ENCODE measurements around the gene CACNA1D.

CACNA1D gene

DNA sequence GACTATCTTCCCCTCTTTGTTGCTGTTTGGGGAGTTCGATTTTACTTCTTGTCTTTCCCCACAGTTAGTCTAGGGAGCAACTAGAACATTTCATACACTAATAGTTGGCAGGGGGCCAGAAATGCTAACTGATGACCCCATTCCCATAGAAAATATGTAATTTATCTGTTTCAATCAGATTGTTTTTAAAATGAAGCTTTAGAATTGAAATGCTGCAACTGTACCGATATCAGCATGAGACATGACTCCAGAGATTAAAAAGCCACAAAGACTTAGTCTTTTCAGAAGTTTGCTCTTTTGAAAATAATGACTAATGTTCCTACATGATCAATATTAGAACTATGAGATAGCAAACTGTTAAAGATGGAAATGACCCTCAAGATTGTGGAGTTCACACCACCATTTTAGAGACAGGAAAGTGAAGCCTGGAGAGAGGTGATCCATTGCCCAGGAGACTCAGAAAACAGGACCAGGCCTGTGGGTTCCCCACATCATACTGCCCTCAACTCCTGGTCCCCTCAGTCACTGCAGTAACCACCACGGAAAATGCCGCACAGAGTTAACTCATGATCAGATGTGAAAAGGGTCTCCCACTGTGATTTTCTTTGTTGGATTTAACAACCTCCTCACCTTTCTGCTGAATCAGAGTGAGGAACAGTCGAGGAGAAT is 221.5 kb downstream of the CACNA1D start:
- DNase-seq (ENCODE audit: low spot score), result no peak

DNA sequence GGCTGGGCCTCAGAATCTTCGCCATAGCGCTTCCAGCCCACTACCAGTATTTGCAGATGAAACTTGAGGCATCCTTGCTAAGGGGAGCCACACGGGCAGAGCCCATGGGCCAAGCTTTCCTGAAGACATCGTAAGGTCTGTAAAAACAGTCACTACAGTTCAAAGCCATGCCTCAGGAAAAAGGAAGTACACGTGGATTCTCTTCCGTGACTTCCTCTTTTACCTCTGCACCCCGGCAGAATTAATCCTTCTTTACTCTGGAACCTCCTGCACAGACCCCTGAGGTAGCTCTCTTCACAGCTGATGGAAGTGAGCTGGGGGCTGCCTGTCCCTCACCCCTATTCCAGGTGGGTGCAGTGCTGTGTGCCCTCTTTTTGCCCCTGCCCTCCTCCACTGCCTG is 222.6 kb downstream of the CACNA1D start:
- DNase-seq (ENCODE audit: low spot score), result no peak

DNA sequence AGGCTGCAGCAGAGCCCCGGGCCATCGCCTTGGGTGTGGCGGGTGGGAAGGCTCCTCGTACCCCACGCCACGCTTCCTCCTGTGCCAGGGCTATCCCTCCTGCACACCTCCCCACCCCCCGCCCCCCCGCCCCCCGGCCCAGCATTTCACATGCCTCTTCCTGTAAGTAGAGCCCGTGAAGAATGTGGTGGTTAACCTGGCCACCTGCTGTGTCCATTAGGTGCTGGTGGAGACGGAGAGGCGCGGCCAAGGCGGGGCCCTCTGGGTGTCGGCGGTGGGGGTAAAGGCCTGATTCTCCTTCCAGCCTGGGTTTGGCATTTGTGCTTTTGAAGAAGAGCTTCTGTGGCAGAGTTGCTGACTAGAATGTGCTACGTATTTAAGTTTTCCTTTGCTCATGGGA is 224.1 kb downstream of the CACNA1D start:
- DNase-seq (ENCODE audit: low spot score), result no peak

DNA sequence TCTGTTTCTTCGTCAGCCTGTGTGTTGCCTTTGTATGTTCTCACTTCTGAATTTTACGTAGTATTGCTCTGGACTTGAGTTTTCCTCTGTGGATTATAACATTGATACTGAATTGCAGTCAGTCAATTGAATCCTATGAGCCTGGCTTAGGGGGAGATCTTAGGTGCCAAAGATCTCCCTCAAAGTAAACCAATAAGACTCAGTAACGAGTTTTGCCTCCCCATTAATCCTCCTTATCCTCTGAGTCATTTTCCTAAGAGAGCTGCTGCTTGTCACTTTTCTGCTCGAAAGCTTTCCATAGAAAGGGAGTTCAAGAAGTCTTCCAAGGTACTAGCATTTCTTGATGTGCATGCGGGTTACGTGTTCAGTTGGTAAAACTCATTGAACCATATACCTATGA is 225.4 kb downstream of the CACNA1D start:
- no peak for DNase-seq (ENCODE audit: low spot score)

DNA sequence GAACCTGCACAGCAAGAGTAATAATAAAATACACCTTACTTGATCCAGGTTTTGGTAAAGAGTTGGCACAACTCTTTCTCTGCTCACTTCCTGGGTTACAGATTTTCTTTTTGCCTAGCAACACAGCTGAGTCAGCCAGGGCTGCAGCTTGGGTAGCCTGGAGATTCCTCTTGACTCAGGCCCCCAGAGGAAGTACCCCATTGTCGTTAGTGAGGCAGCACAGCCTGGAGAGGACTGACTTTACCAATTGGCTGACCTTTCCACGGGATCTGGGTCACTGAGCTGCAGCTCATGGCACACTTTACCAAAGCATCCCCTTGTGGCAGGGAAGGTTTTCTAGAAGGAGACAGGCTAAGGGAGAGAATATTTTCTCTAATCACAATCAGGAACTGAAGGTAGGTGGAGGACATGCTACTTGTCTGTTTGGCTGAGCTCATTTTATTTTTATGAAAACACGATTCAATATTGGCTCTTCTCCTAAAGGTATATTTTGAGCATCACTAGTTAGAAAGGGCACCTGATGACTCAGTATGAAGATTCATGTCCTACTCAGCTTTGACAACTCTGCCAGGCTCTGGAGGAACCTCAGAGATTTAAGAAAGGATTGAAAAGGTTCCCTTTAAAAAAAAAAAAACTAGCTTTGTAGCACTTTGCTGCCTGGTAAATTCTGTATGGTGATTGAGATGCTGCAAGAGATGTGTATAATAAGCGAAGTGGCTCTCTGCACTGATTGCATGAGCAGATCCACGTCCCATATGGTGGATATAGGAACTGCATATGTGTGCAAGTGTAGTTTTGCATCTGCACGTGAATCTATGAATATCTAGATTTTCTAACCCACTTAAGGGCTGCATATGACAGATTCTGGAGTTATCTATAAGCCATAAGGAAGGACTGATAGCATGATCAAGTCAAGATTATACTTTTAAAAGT is 227.0 kb downstream of the CACNA1D start:
- no peak for DNase-seq (ENCODE audit: low spot score)

DNA sequence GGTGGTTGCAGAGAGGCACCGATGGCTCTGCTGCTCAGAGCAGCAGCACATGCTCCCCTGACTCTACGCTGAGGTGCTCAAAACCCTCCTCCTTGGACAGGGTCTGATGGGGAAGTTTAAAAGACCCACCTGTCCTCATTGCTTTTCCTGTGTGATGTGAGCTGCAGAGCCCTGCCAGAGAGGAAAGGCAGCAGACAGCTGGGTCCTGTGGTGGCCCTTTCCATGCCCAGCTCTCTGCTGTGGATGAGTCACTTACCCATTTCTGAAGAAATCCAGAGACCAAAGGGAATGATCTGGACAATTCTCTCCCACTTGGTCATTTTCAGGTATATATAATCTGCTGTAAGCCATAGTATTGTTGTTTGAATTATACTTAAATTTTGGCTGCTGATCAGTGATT is 230.2 kb downstream of the CACNA1D start:
- DNase-seq (ENCODE audit: low spot score), result no peak

DNA sequence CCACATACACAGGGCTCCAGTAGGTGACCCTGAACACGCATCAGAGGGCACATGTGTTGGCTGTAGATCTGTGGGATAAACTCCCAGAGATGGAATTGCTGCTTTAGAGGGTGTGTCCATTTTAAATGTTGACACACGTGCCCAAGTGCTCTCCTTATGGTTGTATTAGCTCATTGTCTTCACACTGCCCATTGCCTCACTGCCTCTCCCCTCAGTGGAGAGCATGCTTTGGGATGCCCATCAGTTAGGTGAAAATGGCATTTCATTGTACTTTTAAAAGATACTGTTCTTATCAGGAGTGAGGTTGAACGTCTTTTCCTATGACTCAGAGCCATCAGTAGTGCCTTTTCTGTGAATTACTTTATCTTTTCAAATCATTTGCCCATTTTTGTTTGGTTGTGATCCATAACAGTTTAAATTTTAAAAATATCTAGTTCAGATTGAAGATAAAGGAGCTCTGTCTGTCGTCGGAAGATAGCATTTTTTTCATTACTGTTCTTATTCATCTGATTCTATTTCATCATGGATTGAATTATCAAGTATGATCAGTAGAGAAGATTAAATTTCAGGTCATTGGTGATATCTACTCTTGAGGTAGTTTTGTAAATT is 231.1 kb downstream of the CACNA1D start:
- no peak for DNase-seq (ENCODE audit: low spot score)

DNA sequence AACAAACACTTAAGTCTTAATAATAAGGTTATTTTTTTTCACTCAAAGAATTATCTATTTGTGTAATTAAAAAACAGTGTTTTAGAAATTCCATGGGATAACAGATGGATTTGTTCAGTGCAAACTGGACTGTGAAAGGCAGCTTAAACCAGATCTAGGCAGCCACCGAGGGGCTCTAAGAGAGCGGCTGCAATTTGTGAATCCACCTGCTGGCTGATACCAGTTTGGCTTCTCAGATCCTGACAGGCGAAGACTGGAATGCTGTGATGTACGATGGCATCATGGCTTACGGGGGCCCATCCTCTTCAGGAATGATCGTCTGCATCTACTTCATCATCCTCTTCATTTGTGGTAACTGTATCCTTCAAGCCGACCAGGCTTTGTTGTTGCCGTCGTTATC is 232.2 kb downstream of the CACNA1D start:
- no peak for DNase-seq (ENCODE audit: low spot score)

DNA sequence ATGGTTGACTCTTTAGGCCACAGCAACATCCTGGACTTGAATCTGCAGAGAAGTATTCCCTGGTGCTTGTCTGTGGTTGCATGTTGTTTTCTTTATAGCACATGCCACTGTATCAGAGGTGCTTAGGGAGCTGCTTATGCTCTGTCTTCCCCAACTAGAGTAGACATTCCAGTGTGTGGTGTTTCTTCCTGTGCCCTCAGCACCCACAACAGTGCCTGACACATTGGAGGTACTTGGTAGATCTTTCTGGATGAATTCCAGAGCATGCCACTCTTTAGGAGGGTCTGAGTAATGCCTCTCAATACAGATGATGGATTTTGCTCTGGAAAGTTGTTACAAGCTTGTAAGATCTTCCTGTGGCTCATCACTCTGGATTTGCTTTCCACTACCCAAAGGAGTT is 234.2 kb downstream of the CACNA1D start:
- DNase-seq (ENCODE audit: low spot score), result no peak

DNA sequence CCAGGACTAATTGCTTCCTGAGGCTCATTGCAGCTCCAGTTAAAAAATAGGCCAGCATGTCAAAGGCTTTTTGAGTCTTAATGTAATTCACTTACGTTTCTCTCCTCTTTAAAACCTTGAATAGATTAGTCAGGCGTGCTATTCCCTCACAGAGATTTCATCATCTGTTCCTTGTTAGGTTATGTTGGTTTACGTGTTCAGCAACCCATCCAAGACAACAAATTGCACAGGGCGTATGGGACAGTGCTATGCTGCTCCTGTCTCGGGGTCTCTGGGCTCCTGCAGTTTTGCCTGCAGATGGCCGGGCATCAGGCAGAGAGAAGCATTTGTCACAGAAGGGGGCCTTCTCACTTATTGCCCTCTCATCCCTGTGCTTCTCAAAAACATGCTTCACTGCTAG is 234.7 kb downstream of the CACNA1D start:
- DNase-seq (ENCODE audit: low spot score), result no peak

DNA sequence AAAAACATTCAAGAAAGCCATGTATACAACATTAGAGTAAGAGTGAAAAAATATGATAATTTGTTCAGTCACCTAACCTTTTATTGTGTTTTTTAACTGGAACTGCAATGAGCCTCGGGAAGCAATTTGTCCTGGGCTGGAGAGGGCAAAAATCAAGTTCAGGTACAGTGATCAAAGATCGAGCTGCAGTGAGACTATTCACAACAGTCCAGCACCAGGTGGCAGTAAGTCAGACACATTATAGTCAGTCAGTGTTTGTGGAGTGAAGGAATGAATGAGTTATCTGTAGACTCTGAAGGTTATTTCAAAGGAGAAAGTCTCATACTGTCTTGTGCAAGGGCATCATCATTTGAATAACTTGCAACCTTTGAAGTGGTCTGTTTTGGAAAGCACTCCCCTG is 235.2 kb downstream of the CACNA1D start:
- no peak for DNase-seq (ENCODE audit: low spot score)

DNA sequence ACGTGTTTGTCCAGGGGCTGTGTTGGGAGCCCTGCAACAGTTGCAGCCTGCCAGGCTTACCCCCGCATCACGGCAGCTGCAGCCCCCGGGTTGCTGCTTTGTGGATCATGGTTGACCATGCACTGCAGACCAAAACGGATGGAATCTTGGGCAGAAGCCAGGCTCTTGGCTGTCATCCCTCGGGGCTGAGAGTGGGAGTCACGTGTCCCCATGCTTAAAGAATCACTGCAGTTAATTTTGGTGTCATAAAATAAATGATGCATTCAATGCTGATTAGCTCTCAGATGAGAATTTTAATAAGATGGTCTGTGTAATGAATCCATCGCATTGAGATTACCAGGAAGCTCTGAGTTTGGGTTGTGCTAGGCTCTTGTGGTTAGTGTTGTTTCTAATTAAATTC is 236.2 kb downstream of the CACNA1D start:
- no peak for DNase-seq (ENCODE audit: low spot score)

DNA sequence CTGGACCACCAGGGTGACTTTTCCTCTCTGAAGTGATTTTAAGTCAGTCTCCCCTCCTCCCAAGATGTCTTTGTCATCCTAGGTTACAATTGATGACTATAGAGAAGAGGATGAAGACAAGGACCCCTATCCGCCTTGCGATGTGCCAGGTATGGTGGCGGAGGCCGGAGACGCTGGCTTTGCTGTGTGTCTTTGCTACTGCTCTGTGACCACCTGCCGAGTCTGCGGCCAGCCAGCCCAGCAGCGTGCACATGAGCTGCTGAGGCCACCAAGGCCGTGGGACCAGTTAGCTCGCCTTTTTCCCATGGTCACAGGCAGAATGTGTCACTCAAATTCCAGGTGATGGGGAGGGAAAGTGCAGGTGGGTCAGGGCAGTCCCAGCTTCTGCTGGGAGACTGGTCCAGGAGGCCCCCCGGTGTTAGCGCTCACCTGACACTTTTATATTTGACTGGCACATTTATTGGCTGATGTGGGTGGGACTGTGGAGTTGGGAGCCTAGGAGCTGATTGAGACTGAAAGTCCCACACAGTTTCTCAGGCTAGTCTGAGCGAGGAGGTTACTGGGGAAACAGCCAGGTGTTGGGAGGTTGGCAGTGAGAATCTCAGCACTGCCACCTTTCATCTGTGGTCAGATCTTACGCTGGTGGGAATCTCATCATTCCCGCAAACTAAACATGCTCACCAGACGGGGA is 237.7 kb downstream of the CACNA1D start:
- no peak for DNase-seq (ENCODE audit: low spot score)

DNA sequence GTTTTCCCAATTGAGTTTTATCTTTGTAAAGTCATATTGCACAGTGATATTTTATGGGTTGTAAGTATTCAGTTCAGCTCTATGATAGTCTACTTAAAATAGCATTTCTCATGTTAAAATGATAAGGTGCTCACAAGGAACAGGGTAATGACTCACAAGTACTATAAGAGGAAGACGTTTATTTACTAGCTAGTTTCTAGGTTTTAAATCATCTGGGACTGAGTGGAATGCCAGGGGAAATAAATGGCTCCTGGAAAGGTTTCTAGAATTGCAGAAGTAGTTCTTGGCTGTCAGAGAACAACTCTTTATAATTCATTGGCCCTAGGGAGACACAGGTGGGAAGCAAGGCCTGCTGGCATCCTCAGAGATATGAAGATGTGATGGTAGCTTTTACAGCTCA is 239.0 kb downstream of the CACNA1D start:
- DNase-seq (ENCODE audit: low spot score), result no peak

DNA sequence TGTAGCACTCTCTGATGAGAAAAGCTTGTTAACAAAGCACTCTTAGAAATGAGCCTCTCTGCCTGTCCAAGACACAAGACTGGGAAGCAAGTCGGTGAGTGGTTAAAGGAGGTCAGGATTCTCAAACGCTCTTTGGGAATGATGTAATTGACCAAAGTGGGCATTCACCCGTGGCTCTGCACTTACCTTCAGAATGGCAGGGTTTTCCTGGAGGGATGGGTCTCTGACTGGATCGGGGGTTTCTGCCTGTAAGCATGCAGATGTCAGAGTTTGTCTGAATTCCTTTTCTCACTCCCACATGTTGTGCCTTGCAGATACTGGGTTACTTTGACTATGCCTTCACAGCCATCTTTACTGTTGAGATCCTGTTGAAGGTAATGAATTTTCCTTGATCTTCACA is 245.6 kb downstream of the CACNA1D start:
- no peak for DNase-seq (ENCODE audit: low spot score)

DNA sequence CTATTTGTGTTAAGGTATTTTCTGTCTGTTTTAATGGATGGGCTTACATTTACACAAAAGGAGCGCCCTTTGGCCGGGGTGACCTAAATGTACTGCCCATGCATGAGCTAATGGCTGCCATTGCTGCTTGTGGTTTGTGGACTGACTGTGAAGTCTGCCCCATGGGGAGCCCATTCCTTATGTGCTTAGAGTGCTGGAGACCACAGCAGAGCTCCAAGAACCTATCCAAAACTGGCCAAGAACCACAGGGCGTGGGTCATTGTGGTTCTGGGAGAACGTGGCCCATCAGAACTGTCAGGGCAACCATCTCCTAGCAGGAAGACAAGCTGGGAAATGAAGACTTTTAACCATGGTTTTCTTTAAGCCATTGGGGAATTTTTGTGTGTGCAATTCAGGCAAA is 246.5 kb downstream of the CACNA1D start:
- no peak for DNase-seq (ENCODE audit: low spot score)

DNA sequence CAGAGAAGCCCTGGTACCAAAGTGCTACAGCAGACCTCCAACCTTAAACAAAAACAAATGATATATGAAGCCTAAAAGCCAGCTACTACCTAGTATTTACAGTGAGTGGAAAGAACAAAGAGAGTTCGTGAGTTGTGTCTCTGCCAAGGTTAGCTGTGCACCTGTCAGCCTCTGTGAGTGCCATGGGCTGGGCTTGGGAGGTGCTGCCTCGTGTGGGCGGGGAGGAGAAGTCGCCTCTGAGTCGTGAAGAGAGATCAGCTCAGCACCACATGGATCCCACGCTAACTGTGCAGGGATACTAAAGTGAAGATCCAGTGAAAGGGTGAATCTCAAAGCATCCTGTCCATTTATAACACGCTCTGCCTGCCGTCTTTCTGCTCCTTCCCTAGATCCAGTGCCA is 249.9 kb downstream of the CACNA1D start:
- no peak for DNase-seq (ENCODE audit: low spot score)

DNA sequence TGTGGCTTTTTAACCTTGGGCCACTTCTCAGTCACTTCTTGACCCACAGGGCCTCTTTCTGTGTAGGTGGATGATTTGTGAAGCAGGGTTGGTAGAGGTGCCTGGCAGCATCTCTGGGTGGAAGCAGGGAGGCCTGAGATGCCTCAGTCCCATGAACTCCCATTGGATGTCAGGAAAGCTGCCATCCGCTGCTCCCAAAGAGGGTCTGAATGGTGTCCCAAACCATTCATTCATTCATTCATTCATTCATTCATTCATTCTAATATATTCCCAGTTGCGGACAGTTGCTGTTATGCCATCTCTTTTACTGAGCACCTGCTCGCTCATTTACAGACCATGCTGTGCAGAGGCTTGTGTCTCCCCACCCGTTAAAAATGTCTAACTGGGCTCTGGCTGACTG is 253.1 kb downstream of the CACNA1D start:
- no peak for DNase-seq (ENCODE audit: low spot score)

DNA sequence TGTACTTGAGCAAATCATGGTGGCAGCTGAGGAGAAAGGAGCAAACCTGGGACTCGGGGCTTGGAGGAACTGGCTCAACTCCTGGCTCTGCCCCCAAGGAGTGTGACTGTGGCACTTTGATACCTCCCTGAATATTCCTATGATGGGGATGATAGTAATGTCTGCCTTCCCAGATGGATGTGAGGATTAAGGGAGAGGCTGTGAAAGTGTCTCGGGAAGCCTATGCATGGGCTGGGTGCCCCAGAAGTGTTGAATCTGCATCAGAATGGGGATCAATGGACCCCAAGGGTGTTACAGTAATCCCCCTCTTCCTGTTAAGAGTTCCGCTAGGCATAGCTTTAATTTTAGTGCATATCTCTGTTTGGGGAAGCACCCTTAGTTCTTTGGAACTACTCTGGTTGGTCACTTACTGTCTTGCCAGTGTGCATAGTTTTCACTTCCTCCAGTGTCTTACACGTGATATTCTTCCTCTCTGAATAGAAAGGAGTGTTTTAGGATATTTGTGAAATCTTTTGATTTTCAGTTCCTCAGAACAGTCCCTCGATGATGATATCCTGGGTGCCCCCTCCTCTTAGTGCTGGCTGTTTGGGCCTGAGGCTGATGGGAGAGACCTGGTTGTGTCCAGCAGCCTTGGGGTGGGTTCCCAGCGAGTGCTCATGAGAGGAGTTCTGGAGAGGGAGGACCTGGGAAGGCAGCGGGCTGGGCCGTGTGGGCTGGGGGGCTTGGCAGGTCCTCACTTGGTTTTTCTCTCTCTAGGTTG is 254.3 kb downstream of the CACNA1D start:
- DNase-seq (ENCODE audit: low spot score), result no peak

DNA sequence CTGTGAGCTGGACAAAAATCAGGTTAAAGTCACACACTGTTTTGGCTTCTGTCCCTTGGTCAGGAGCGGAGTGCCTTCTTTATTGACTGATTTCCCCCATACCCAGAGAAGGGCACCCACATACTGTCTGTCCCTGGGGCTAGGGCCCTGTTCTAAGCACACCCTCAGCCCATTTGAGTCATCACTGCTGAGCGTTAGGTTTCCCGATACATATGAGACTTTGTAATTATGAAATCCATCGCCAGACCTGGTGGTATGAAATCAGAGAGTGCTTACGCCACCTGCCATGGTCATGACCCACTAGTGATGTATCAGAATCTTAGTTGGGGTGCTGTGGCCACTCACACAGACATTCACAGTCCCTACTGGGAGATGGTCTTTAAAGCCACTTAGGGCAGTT is 255.0 kb downstream of the CACNA1D start:
- DNase-seq (ENCODE audit: low spot score), result no peak

DNA sequence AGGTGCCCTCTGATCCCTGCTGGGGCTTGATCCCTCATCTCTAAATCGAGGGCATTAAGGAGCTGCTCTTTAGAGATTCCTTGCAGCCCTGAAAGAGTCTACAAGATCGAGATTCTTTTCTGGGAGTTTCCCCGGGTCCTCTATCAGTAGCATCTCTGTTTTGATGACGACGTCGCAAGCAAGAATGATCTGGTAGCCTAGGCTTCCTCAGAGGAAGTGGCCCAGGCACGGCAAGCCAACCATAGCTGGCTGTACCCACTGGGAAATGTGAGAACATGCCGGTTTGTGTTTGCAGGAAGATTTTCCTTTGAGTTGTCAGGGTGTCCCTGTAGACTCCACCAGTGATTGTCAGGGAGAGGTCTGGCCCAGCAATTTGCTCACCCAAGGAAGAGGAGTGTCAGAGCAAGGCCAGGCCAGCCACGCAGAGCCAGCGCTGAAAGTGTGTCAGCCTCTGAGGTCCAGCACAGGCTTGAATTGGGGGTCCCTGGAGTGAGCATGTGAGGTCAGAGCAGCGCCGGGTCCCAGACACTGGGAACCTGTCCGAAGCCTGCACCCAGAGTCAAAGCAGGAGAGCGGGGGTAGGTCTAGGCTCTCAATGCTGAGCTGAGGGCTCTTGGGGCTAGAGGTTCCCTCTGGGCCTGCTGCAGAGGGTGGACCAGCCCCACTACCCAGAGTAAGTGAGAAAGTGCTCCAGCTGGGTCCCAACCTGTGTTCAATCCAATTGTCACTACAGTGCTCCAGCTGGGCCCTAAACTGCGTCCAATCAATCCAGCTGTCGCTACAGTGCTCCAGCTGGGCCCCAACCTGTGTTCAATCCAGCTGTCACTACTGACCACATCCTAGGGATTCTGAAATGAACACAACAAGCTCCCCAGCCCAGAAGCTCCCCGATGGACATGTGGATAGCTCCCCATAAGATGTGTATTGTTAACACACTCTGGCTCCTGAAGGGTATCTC is 256.1 kb downstream of the CACNA1D start:
- no peak for DNase-seq (ENCODE audit: low spot score)
